ENCODE data around the gene TMEM267.
"Not testable (repeated sequence)": the region's sequence is repeated elsewhere in the genome, so short reads cannot be mapped to it uniquely, and the experiment has no call there.

TMEM267 gene

GRCh38 chr5:43483298-43484105, at the start of gene TMEM267:
TMEM267 (minus strand) TSS chr5:43483865; CDS start chr5:43453969, 29,896 bp downstream.
- DNase-seq: peak; percentile 75

- no peak for DNase-seq
These were observed 47.0 kb upstream of the TMEM267 start for GRCh38 chr5:43530648-43531047.

GRCh38 chr5:43523662-43524072, 40.0 kb upstream of the TMEM267 start:
- no peak for DNase-seq

GRCh38 chr5:43520615-43521014, 37.0 kb upstream of the TMEM267 start:
- DNase-seq: no peak

- DNase-seq: no peak
These were observed 32.0 kb upstream of the TMEM267 start for GRCh38 chr5:43515678-43516048.

- DNase-seq: peak; percentile 94
These were observed 31.4 kb upstream of the TMEM267 start, which contains the start of gene C5orf34 for GRCh38 chr5:43514816-43515677. C5orf34 (minus strand) TSS chr5:43515148; CDS start chr5:43509339, 5,809 bp downstream.

GRCh38 chr5:43514471-43514815, 30.8 kb upstream of the TMEM267 start:
- no peak for DNase-seq

GRCh38 chr5:43514025-43514424, 30.4 kb upstream of the TMEM267 start:
- no peak for DNase-seq

- not testable (repeated sequence) for DNase-seq
These were observed 27.4 kb upstream of the TMEM267 start for GRCh38 chr5:43511062-43511461.

- no peak for DNase-seq
These were observed 14.9 kb upstream of the TMEM267 start for GRCh38 chr5:43498581-43498980.

GRCh38 chr5:43497311-43498104, 13.8 kb upstream of the TMEM267 start:
- no peak for DNase-seq

- DNase-seq: no peak
These were observed 7.7 kb upstream of the TMEM267 start for GRCh38 chr5:43491326-43491725.

GRCh38 chr5:43486353-43486752, 2.7 kb upstream of the TMEM267 start:
- no peak for DNase-seq

GRCh38 chr5:43485406-43485805, 1.7 kb upstream of the TMEM267 start:
- no peak for DNase-seq

- peak; percentile 71 for DNase-seq
These were observed 613 bp upstream of the TMEM267 start for GRCh38 chr5:43484106-43484849.

GRCh38 chr5:43482490-43483297, 971 bp downstream of the TMEM267 start:
- no peak for DNase-seq

GRCh38 chr5:43469671-43470391, 13.8 kb downstream of the TMEM267 start:
- no peak for DNase-seq

- DNase-seq: no peak
These were observed 16.6 kb downstream of the TMEM267 start for GRCh38 chr5:43467100-43467499.

GRCh38 chr5:43465455-43465854, 18.2 kb downstream of the TMEM267 start:
- not testable (repeated sequence) for DNase-seq

GRCh38 chr5:43461066-43461465, 22.6 kb downstream of the TMEM267 start:
- no peak for DNase-seq

GRCh38 chr5:43456556-43456955, 27.1 kb downstream of the TMEM267 start:
- DNase-seq: no peak

Measured in DMS 273 treated with DMSO at 0.1 percent for 48 hours (cell line).